GM19395 (cell line): ENCODE results near the gene STARD7.

Experiments
- ATAC-seq: cut with Tn5 transposase; IDR thresholded peaks from one replicate; pipeline ENCODE4 v1.9.1; 2021; ENCODE audit warnings: mild to moderate bottlenecking, moderate library complexity; ENCODE audit not compliant: unreplicated experiment

The STARD7 gene

GRCh38 chr2:96201338-96201737 is 7.3 kb downstream of the STARD7 start:
- ATAC-seq = no peak

GRCh38 chr2:96198921-96199320 is 9.7 kb downstream of the STARD7 start:
- no peak for ATAC-seq

GRCh38 chr2:96197546-96198255 is 10.9 kb downstream of the STARD7 start:
- ATAC-seq = no peak

GRCh38 chr2:96195410-96196066 is 13.1 kb downstream of the STARD7 start:
- ATAC-seq = no peak

GRCh38 chr2:96191937-96192670 is 16.5 kb downstream of the STARD7 start:
- ATAC-seq = no peak

GRCh38 chr2:96188821-96189526 is 19.7 kb downstream of the STARD7 start:
- ATAC-seq = no peak

- no peak for ATAC-seq
Observed at GRCh38 chr2:96186562-96186961, 22.1 kb downstream of the STARD7 start.

- no peak for ATAC-seq
Observed at GRCh38 chr2:96185516-96185915, 23.1 kb downstream of the STARD7 start.

GRCh38 chr2:96184989-96185388 is 23.6 kb downstream of the STARD7 start:
- ATAC-seq = no peak

- no peak for ATAC-seq
Observed at GRCh38 chr2:96184188-96184587, 24.4 kb downstream of the STARD7 start.

GRCh38 chr2:96181529-96181928 is 27.1 kb downstream of the STARD7 start:
- ATAC-seq = no peak

GRCh38 chr2:96180521-96180920 is 28.1 kb downstream of the STARD7 start:
- ATAC-seq = no peak

GRCh38 chr2:96180002-96180401 is 28.6 kb downstream of the STARD7 start:
- ATAC-seq = no peak

GRCh38 chr2:96176661-96177060 is 32.0 kb downstream of the STARD7 start:
- no peak for ATAC-seq

GRCh38 chr2:96175951-96176350 is 32.7 kb downstream of the STARD7 start:
- no peak for ATAC-seq

GRCh38 chr2:96174251-96175144 is 34.1 kb downstream of the STARD7 start:
- ATAC-seq = peak; percentile 73

GRCh38 chr2:96171831-96172230 is 36.8 kb downstream of the STARD7 start:
- no peak for ATAC-seq

- no peak for ATAC-seq
Observed at GRCh38 chr2:96170626-96171025, 38.0 kb downstream of the STARD7 start.

- ATAC-seq = no peak
Observed at GRCh38 chr2:96169868-96170507, 38.6 kb downstream of the STARD7 start.
